Stomach (tissue), 9 donors: ENCODE data around the gene TTF2. TPM values are rescaled to one million over a fixed set of nuclear protein-coding genes. Genes with fewer than 3 reads are reported as not detected.

Experiments
- DNase-seq, 2 donors: peaks; one replicate each; pipeline versions ENCODE4 v3.0.0 to v3.0.0-alpha.2; 2013 to 2019
- H3K27ac ChIP-seq, 5 donors: fragments of 200-600 bp in 4 of 5; sonication (generic) in 4 of 5; one replicate each; pipeline ENCODE4 v1.5.1; 2013 to 2019; ENCODE audit warnings: mild to moderate bottlenecking in 1 of 5, moderate library complexity in 1 of 5
- H3K27me3 ChIP-seq, 3 donors: fragments of 200-600 bp; sonication (generic); one replicate each; pipeline ENCODE4 v1.5.1; 2017 to 2019; ENCODE audit warnings: mixed run types in 1 of 3
- H3K36me3 ChIP-seq, 4 donors: fragments of 200-600 bp; sonication (generic); 1 replicate in 3 of 4; 2 replicates in 1 of 4; pipeline ENCODE4 v1.5.1; 2016 to 2019
- H3K4me1 ChIP-seq, 4 donors: fragments of 200-600 bp; sonication (generic); one replicate each; pipeline ENCODE4 v1.5.1; 2016 to 2019
- H3K4me3 ChIP-seq, 4 donors: fragments of 200-600 bp; sonication (generic) in 3 of 4; one replicate each; pipeline ENCODE4 v1.5.1; 2016 to 2019; ENCODE audit warnings: mild to moderate bottlenecking in 1 of 4
- H3K9me3 ChIP-seq, 4 donors: fragments of 200-600 bp; sonication (generic); one replicate each; pipeline ENCODE4 v1.5.1; 2016 to 2019
- EP300 ChIP-seq: sonication (generic); formaldehyde crosslinking; IDR thresholded peaks from one replicate; pipeline ENCODE4 v1.6.1; 2017; ENCODE audit warnings: antibody characterized with exemption
- POLR2A ChIP-seq, 4 donors: fragments of 450-650 bp; IDR thresholded peaks; one replicate each; pipeline ENCODE4 v1.6.1; 2016; ENCODE audit warnings: antibody characterized with exemption in 4 of 4, control low read depth in 2 of 4, mild to moderate bottlenecking in 1 of 4, moderate library complexity in 1 of 4
- POLR2AphosphoS5 ChIP-seq, 3 donors: sonication (generic); formaldehyde crosslinking; IDR thresholded peaks; one replicate each; pipeline ENCODE4 v1.6.1; 2016; ENCODE audit warnings: antibody characterized with exemption in 3 of 3
- WGBS, 5 donors: extraction: QIAGEN DNeasy Blood & Tissue Kit in 3 of 5; methylation state at CpG; one replicate each; pipeline versions ENCODE4 v1.1.5 to v1.1.7; 2013 to 2018; 5-methylcytosine and 5-hydroxymethylcytosine counted together
- intact Hi-C: fragments of 100-400 bp; cut with DNase I; formaldehyde crosslinking; loops from one replicate; pipeline ENCODE4 v1.15.1; 2023; ENCODE audit warnings: low total_unique reads
- polyA plus RNA-seq, 3 donors: library from polyadenylated mRNA; stranded (reverse); fragments of 200-250 nt; gene quantifications; one replicate each; pipeline ENCODE4 v1.2.3, GENCODE V29; 2013
- total RNA-seq, 5 donors: library from RNA; depleted of rRNA; stranded (reverse); fragments of >200 nt; gene quantifications; one replicate each; pipeline versions ENCODE4 v1.1.0 to v1.2.3, GENCODE V29; 2014 to 2016
- TF ChIP-seq, protein P1 (sequence below), 7 experiments: fragments of 450-650 bp in 4 of 7; fragments of 200-600 bp in 3 of 7; sonication (generic) in 3 of 7; IDR thresholded peaks; one replicate each; pipeline ENCODE4 v1.5.1; 2016 to 2019; ENCODE audit warnings: antibody characterized with exemption in 7 of 7, control low read depth in 2 of 7, mild to moderate bottlenecking in 1 of 7
- donor health status: healthy with polysubstance abuse.
- donor health status: Bipolar disorder and iron deficiency.
- donor health status: healthy.

TTF2 gene
- total and polyA plus RNA-seq, 8 donors: 1.7 to 58.7 (median 10.7) TPM

DNA sequence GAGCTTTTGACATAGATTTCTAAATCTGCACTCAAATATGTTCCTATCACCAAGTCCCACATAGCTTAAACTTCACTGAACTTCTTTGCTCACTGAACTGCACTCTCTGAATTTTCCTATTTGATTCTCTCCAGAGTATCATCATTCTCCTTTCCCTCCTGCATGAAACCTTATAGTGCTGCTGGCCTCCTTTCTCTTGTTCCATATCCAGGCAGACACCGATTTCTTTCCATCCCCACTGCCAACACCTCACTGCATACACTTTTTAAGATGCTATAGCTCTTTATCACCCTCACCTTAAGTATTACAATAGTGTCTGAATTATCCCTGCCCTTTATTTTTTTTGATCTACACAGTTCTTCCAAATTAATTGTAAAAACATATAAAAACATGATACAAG, 64.5 kb downstream of the TTF2 start:
- H3K27me3 ChIP-seq: no peaks in the 10 kb centered on the region
- no peaks in the 10 kb centered on the region for H3K9me3 ChIP-seq
- intact Hi-C loops: loop anchor here (5.0 kb wide), 2 partner anchors 57 to 248 kb away; no protein-coding TSS in a partner anchor
- no peak for DNase-seq
- WGBS, 5 donors: 65 to 93% (median 85%) methylated on average over 1 of the region's 1 CpG
- TF ChIP-seq EP300 (no peak), POLR2AphosphoS5 (IDR thresholded peaks at IDR 0.05) (no peak), POLR2A (IDR thresholded peaks at IDR 0.05) (no peak)
- TF ChIP-seq, protein P1, sequence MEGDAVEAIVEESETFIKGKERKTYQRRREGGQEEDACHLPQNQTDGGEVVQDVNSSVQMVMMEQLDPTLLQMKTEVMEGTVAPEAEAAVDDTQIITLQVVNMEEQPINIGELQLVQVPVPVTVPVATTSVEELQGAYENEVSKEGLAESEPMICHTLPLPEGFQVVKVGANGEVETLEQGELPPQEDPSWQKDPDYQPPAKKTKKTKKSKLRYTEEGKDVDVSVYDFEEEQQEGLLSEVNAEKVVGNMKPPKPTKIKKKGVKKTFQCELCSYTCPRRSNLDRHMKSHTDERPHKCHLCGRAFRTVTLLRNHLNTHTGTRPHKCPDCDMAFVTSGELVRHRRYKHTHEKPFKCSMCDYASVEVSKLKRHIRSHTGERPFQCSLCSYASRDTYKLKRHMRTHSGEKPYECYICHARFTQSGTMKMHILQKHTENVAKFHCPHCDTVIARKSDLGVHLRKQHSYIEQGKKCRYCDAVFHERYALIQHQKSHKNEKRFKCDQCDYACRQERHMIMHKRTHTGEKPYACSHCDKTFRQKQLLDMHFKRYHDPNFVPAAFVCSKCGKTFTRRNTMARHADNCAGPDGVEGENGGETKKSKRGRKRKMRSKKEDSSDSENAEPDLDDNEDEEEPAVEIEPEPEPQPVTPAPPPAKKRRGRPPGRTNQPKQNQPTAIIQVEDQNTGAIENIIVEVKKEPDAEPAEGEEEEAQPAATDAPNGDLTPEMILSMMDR (IDR thresholded peaks at IDR 0.05): no peak
- H3K4me3 ChIP-seq: no peak overlapping the region
- H3K36me3 ChIP-seq: no peaks in the 10 kb centered on the region
- no peak overlapping the region for H3K27ac ChIP-seq
- peaks cover 5 to 34% (median 29%) of the 10 kb centered on the region in 4 donors for H3K4me1 ChIP-seq

DNA sequence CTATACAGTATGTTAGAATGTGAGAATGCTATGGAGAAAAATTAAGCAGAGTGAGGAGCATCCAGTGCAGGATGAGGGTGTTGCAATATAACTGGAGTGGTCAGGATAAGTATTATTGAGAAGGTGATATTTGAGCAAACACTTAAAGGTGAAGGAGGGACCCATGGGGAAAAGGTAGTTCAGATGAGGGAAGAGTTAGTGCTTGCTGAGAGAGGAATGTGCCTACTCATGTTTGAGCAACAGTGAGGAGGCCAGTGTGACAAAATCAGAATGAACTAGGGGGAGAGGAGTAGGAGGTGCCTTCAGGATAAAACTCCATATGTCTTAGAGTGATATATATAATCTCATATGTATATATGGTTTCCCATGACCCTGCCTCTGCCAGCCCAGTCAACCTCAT, 67.7 kb downstream of the TTF2 start:
- Histone ChIP-seq H3K36me3 (no peaks in the 10 kb centered on the region), H3K4me1 (peaks cover 0 to 12% (median 11%) of the 10 kb centered on the region in 4 donors), H3K27me3 (no peaks in the 10 kb centered on the region), H3K4me3 (no peak overlapping the region), H3K9me3 (no peaks in the 10 kb centered on the region), H3K27ac (no peak overlapping the region)
- intact Hi-C loops: loop anchor here (5.0 kb wide), 2 partner anchors 60 to 245 kb away; no protein-coding TSS in a partner anchor
- no peak for DNase-seq
- no peak for TF ChIP-seq POLR2A (IDR thresholded peaks at IDR 0.05)
- TF ChIP-seq, protein P1 (IDR thresholded peaks at IDR 0.05): no peak
- no peak for TF ChIP-seq POLR2AphosphoS5 (IDR thresholded peaks at IDR 0.05)
- no peak for TF ChIP-seq EP300

- DNase-seq: peak in 1 of 2 donors; percentile 69
These were observed 68.4 kb downstream of the TTF2 start for GRCh38 chr1:117128323-117129079.

DNA sequence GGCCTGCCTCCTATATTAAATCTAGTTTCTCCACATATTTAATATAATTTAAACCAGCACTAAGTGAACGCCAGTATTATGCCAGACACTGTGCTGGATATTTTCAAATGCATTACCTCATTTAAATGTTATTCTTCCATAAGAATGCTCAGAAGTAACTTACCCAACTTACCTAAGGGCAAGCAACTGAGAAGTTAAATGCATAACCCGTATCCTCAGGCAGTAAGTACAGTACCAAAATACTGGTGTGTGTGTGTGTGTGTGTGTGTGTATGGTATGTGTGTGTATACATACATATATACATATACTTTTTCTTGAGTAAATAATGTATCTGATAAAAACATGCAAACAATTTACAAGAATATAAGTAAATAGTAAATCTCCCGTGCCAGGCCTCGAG, 70.4 kb downstream of the TTF2 start:
- Histone ChIP-seq H3K27ac (no peak overlapping the region), H3K4me3 (no peak overlapping the region), H3K9me3 (no peaks in the 10 kb centered on the region), H3K36me3 (no peaks in the 10 kb centered on the region), H3K27me3 (no peaks in the 10 kb centered on the region), H3K4me1 (peaks cover 0 to 12% (median 11%) of the 10 kb centered on the region in 4 donors)
- TF ChIP-seq POLR2AphosphoS5 (IDR thresholded peaks at IDR 0.05) (no peak), EP300 (no peak), POLR2A (IDR thresholded peaks at IDR 0.05) (no peak)
- TF ChIP-seq, protein P1 (IDR thresholded peaks at IDR 0.05): no peak
- 78 to 85% (median 79%) methylated on average over 4 of the region's 4 CpGs for WGBS, 5 donors
- intact Hi-C loops: no loop called here
- no peak for DNase-seq

More at GRCh38 chr1:117128323-117129079, 68.4 kb downstream of the TTF2 start:
- Histone ChIP-seq H3K27ac (peak overlapping the region in 1 of 5 donors; percentile 41), H3K4me3 (no peak overlapping the region), H3K9me3 (no peaks in the 10 kb centered on the region), H3K36me3 (no peaks in the 10 kb centered on the region), H3K27me3 (no peaks in the 10 kb centered on the region), H3K4me1 (peaks cover 0 to 12% (median 11%) of the 10 kb centered on the region in 4 donors)
- TF ChIP-seq EP300 (no peak), POLR2A (IDR thresholded peaks at IDR 0.05) (no peak), POLR2AphosphoS5 (IDR thresholded peaks at IDR 0.05) (no peak)
- TF ChIP-seq, protein P1 (IDR thresholded peaks at IDR 0.05): peak in 4 of 7 experiments; percentile 15 to 53 (median 44)
- intact Hi-C loops: loop anchor here (5.0 kb wide), 2 partner anchors 61 to 244 kb away; no protein-coding TSS in a partner anchor
- 21 to 28% (median 25%) methylated on average over 5 of the region's 5 CpGs for WGBS, 5 donors
